HepG2 (cell line): ENCODE measurements around the gene FHIT. TPM values are rescaled to one million over a fixed set of nuclear protein-coding genes. Genes with fewer than 3 reads are reported as not detected.

Experiments
- ATAC-seq: fragments of 200-7000 bp; cut with Tn5 transposase; 3 replicates; pipeline ENCODE4 v1.9.1; 2020; ENCODE audit warnings: mild to moderate bottlenecking, moderate library complexity
- BruUV-seq: library from RNA; stranded (reverse); fragments of 400-500 nt; replicated peaks from 2 replicates; lab custom pipeline; 2021; lab: Mats Ljungman, UMichigan
- CTCF ChIA-PET: fragments of 300-600 bp; formaldehyde crosslinking; extraction: SDS; loops from one replicate; lab custom pipeline; 2021; ENCODE audit warnings: low total read pairs, inconsistent platforms, low intra/inter-chr PET ratio; lab: Yijun Ruan, JAX
- POLR2A ChIA-PET: fragments of 350-600 bp; sonication (Branson Sonifier 250); formaldehyde crosslinking; loops from one replicate; lab custom pipeline; 2020; ENCODE audit warnings: antibody characterized with exemption, inconsistent platforms; lab: Yijun Ruan, JAX
- DNase-seq: peaks from one replicate; pipeline ENCODE4 v3.0.0-alpha.2; 2015; ENCODE audit warnings: low spot score
- FAIRE-seq: peaks from 3 replicates; lab custom pipeline; 2011; peaks lifted over from hg19 to GRCh38; lab: Jason Lieb, UNC
- H2AFZ ChIP-seq: one replicate; pipeline ENCODE4 v1.6.1; 2011; ENCODE audit warnings: low read length, inconsistent platforms
- H3K27ac ChIP-seq: fragments of 300-600 bp; 3 replicates; pipeline ENCODE4 v1.8.0; 2011; ENCODE audit warnings: mixed run types, mild to moderate bottlenecking, mixed read lengths, low read length, inconsistent platforms; ENCODE audit not compliant: insufficient read depth; ENCODE audit errors: extremely low read length
- H3K27me3 ChIP-seq, 2 experiments: fragments of 200-600 bp in 1 of 2; 2 replicates in 1 of 2; 3 replicates in 1 of 2; pipeline versions ENCODE4 v1.6.0 to v1.8.0; 2011; ENCODE audit warnings: low read length in 2 of 2, mild to moderate bottlenecking in 2 of 2, moderate library complexity in 2 of 2, inconsistent platforms in 1 of 2; ENCODE audit not compliant: insufficient read depth in 2 of 2, control insufficient read depth in 1 of 2
- H3K36me3 ChIP-seq, 2 experiments: fragments of 200-600 bp in 1 of 2; replicated peaks in 1 of 2; 2 replicates in 1 of 2; 3 replicates in 1 of 2; pipeline versions ENCODE4 v1.5.1 to v1.8.0; 2011; ENCODE audit warnings: low read length in 2 of 2, inconsistent platforms in 1 of 2; ENCODE audit not compliant: insufficient read depth in 2 of 2, control insufficient read depth in 1 of 2
- H3K4me1 ChIP-seq: 2 replicates; pipeline ENCODE4 v1.5.1; 2012; ENCODE audit warnings: low read length, inconsistent platforms; ENCODE audit not compliant: insufficient read depth
- H3K4me2 ChIP-seq: 2 replicates; pipeline ENCODE4 v1.6.0; 2011; ENCODE audit warnings: low read depth, low read length, inconsistent platforms
- H3K4me3 ChIP-seq, 3 experiments: fragments of 200-600 bp in 1 of 3; sonication (generic), shearing (Covaris generic) in 1 of 3; replicated peaks in 1 of 3; 2 replicates each; pipeline ENCODE4 v1.5.1; 2011 to 2016; ENCODE audit warnings: low read length in 3 of 3, inconsistent platforms in 2 of 3, low read depth in 2 of 3, mild to moderate bottlenecking in 2 of 3, control low read depth in 1 of 3, mixed read lengths in 1 of 3; ENCODE audit not compliant: insufficient read depth in 1 of 3
- H3K79me2 ChIP-seq: one replicate; pipeline ENCODE4 v1.6.1; 2011; ENCODE audit warnings: low read length, inconsistent platforms; ENCODE audit not compliant: insufficient read depth
- H3K9ac ChIP-seq: 2 replicates; pipeline ENCODE4 v1.6.0; 2011; ENCODE audit warnings: mild to moderate bottlenecking, low read depth, low read length, inconsistent platforms; ENCODE audit not compliant: insufficient read depth
- H3K9me3 ChIP-seq: 2 replicates; pipeline ENCODE4 v1.5.1; 2012; ENCODE audit warnings: mild to moderate bottlenecking, low read length
- H4K20me1 ChIP-seq: 2 replicates; pipeline ENCODE4 v1.6.0; 2011; ENCODE audit warnings: inconsistent platforms, mild to moderate bottlenecking, low read length, moderate library complexity; ENCODE audit not compliant: insufficient read depth
- ADNP ChIP-seq: sonication (generic); formaldehyde crosslinking; IDR thresholded peaks from 2 replicates; pipeline ENCODE4 v1.4.0; 2020; ENCODE audit warnings: missing genetic modification reagents
- GLMP ChIP-seq: sonication (generic); formaldehyde crosslinking; IDR thresholded peaks from 2 replicates; pipeline ENCODE4 v1.9.0; 2021; ENCODE audit warnings: missing genetic modification reagents, mild to moderate bottlenecking, borderline replicate concordance
- GMEB1 ChIP-seq: sonication (generic); formaldehyde crosslinking; IDR thresholded peaks from 2 replicates; pipeline ENCODE4 v1.5.1; 2020; ENCODE audit warnings: missing genetic modification reagents, mild to moderate bottlenecking, borderline replicate concordance
- HOXA3 ChIP-seq: sonication (generic); formaldehyde crosslinking; IDR thresholded peaks from 2 replicates; pipeline ENCODE4 v1.5.0; 2020; ENCODE audit warnings: missing genetic modification reagents
- IKZF1 ChIP-seq: fragments of 450-650 bp; IDR thresholded peaks from 2 replicates; pipeline ENCODE4 v1.7.1; 2016
- MYNN ChIP-seq: sonication (generic); formaldehyde crosslinking; IDR thresholded peaks from 2 replicates; pipeline ENCODE4 v1.4.0; 2020; ENCODE audit warnings: mild to moderate bottlenecking, low read depth, missing genetic modification reagents
- SMAD9 ChIP-seq: sonication (generic); formaldehyde crosslinking; IDR thresholded peaks from 2 replicates; pipeline ENCODE4 v1.5.1; 2020; ENCODE audit warnings: mild to moderate bottlenecking, missing genetic modification reagents
- TCF7 ChIP-seq: sonication (generic); IDR thresholded peaks from 2 replicates; pipeline ENCODE4 v1.6.1; 2016; ENCODE audit warnings: antibody characterized with exemption, low read depth
- THAP11 ChIP-seq: IDR thresholded peaks from 2 replicates; pipeline ENCODE4 v1.6.1; 2016; ENCODE audit warnings: missing biosample characterization, missing genetic modification reagents
- ZNF543 ChIP-seq: sonication (generic); formaldehyde crosslinking; IDR thresholded peaks from 2 replicates; pipeline ENCODE4 v1.4.0; 2020; ENCODE audit warnings: mild to moderate bottlenecking, missing genetic modification reagents
- ZNF567 ChIP-seq: sonication (generic); formaldehyde crosslinking; IDR thresholded peaks from 2 replicates; pipeline ENCODE4 v1.8.1; 2023; ENCODE audit warnings: mild to moderate bottlenecking, missing genetic modification reagents, borderline replicate concordance
- ZNF615 ChIP-seq: sonication (generic); formaldehyde crosslinking; IDR thresholded peaks from 2 replicates; pipeline ENCODE4 v1.5.0; 2020; ENCODE audit warnings: mild to moderate bottlenecking, missing genetic modification reagents, borderline replicate concordance
- WGBS: methylation state at CpG from one replicate; pipeline ENCODE4 v1.1.6; 2017; ENCODE audit warnings: low lambda C conversion rate; 5-methylcytosine and 5-hydroxymethylcytosine counted together
- in situ Hi-C: cut with HindIII; loops from 2 replicates; pipeline ENCODE4 v1.10.0; 2017; ENCODE audit warnings: low pct_unique_long_range_greater_than_20kb; ENCODE audit not compliant: extremely low pct_ligation_motif_present
- intact Hi-C: fragments of 100-400 bp; cut with micrococcal nuclease; formaldehyde crosslinking; loops from one replicate; pipeline ENCODE4 v1.10.0; 2022; ENCODE audit not compliant: unreplicated experiment
- polyA plus RNA-seq, 8 experiments: library from polyadenylated mRNA; depleted of rRNA in 3 of 8; stranded (reverse) in 7 of 8; unstranded in 1 of 8; fragments of >200 nt; fragmentation: Illumina TruSeq in 4 of 8; extraction: Trizol in 4 of 8; gene quantifications; 2 replicates each; pipeline versions ENCODE4 v1.2.1 to v1.2.3, GENCODE V29; 2011 to 2016; ENCODE audit warnings: low read depth in 4 of 8, missing spikeins in 1 of 8, mixed read lengths in 1 of 8; ENCODE audit not compliant: insufficient read depth in 1 of 8
- total RNA-seq, 5 experiments: library from RNA; depleted of rRNA; stranded (reverse); fragments of >200 nt; fragmentation: Illumina TruSeq; extraction: Trizol; gene quantifications; 2 replicates each; pipeline ENCODE4 v1.2.3, GENCODE V29; 2016; ENCODE audit warnings: low read depth in 1 of 5

The FHIT gene
- total and polyA plus RNA-seq, 2 of the 13 experiments (the other 11 are each of a cell fraction or from before 2014, with no cell fraction given) = 4.0 to 4.6 TPM

- in situ Hi-C loops (no loop called here), intact Hi-C loops (no loop called here)
- Histone ChIP-seq H3K4me1 (no peaks in the 10 kb centered on the region), H4K20me1 (no peaks in the 10 kb centered on the region), H3K9me3 (no peaks in the 10 kb centered on the region), H3K27me3 (no peaks in the 10 kb centered on the region), H3K9ac (no peak overlapping the region), H3K27ac (no peak overlapping the region), H3K4me2 (no peak overlapping the region), H3K36me3 (no peaks in the 10 kb centered on the region), H3K4me3 (no peak overlapping the region), H2AFZ (no peak overlapping the region), H3K79me2 (no peaks in the 10 kb centered on the region)
- no peak for TF ChIP-seq ZNF543 (CRISPR knock-in tag)
- no peak for TF ChIP-seq ZNF615
- TF ChIP-seq GMEB1 = no peak
- TF ChIP-seq HOXA3 (CRISPR knock-in tag) = no peak
- no peak for TF ChIP-seq TCF7
- TF ChIP-seq IKZF1 = no peak
- no peak for TF ChIP-seq ADNP (CRISPR knock-in tag)
- TF ChIP-seq SMAD9 (CRISPR knock-in tag) = no peak
- no peak for TF ChIP-seq THAP11
- no peak for TF ChIP-seq ZNF567 (CRISPR knock-in tag)
- TF ChIP-seq MYNN = no peak
- no peak for TF ChIP-seq GLMP (CRISPR knock-in tag)
- WGBS = 11% methylated on average over 1 of the region's 2 CpGs
- ChIA-PET CTCF (no interaction called here), POLR2A (no interaction called here)
- no peak for FAIRE-seq
- no peak for ATAC-seq
- BruUV-seq = no TSS peak
- no peak for DNase-seq
These were observed 698.7 kb downstream of the FHIT start for GRCh38 chr3:60552581-60552980.
